K562 (cell line): ENCODE measurements around the gene ACAP2. TPM values are rescaled to one million over a fixed set of nuclear protein-coding genes. Genes with fewer than 3 reads are reported as not detected.

ENCODE experiments used
- GABPA ChIP-seq: fragments of 200-800 bp; sonication (Bioruptor generic); conservative IDR thresholded peaks from 2 replicates; pipeline ENCODE4 v1.6.1; 2016; ENCODE audit warnings: low read depth, missing genetic modification characterization, missing compliant biosample characterization
- HDAC3 ChIP-seq: fragments of 450-650 bp; IDR thresholded peaks from 2 replicates; pipeline ENCODE4 v1.6.1; 2018; ENCODE audit warnings: borderline replicate concordance, mild to moderate bottlenecking, moderate library complexity; ENCODE audit not compliant: partially characterized antibody
- MTA1 ChIP-seq: fragments of 450-650 bp; IDR thresholded peaks from 2 replicates; pipeline ENCODE4 v1.6.1; 2017; ENCODE audit warnings: borderline replicate concordance
- PHB ChIP-seq: fragments of 250-450 bp; sonication (Bioruptor Pico); IDR thresholded peaks from 2 replicates; pipeline ENCODE4 v1.5.0; 2021
- RCOR1 ChIP-seq, 2 experiments: IDR thresholded peaks; 2 replicates each; pipeline ENCODE4 v1.6.1; 2012; ENCODE audit warnings: low read depth in 2 of 2, low read length in 2 of 2, borderline replicate concordance in 1 of 2, improper control_type of control experiment in 1 of 2
- SMAD1 ChIP-seq: fragments of 150-350 bp; IDR thresholded peaks from 2 replicates; pipeline ENCODE4 v1.6.1; 2014; ENCODE audit warnings: low read length, low read depth; ENCODE audit not compliant: partially characterized antibody
- STAT5A ChIP-seq: IDR thresholded peaks from 2 replicates; pipeline ENCODE4 v1.6.1; 2012; ENCODE audit warnings: low read length, inconsistent platforms, borderline replicate concordance
- ZNF184 ChIP-seq: sonication (generic); formaldehyde crosslinking; IDR thresholded peaks from 2 replicates; pipeline ENCODE4 v1.5.0; 2020; ENCODE audit warnings: missing genetic modification reagents
- polyA plus RNA-seq, 8 experiments: library from polyadenylated mRNA; depleted of rRNA in 4 of 8; stranded (reverse) in 5 of 8; unstranded in 3 of 8; fragments of >200 nt; fragmentation: Nextera tagmentation in 2 of 8; fragmentation: Illumina TruSeq in 1 of 8; extraction: Ambion mirVana in 2 of 8; extraction: Trizol in 1 of 8; gene quantifications; 2 replicates each; pipeline versions ENCODE4 v1.2.1 to v1.2.3, GENCODE V29; 2011 to 2014; ENCODE audit warnings: inconsistent platforms in 1 of 8, missing spikeins in 1 of 8
- total RNA-seq, 7 experiments: library from RNA; depleted of rRNA in 6 of 7; stranded (reverse); fragments of >200 nt in 6 of 7; fragmentation: Illumina TruSeq in 2 of 7; extraction: Trizol in 2 of 7; gene quantifications; 2 replicates each; pipeline versions ENCODE4 v1.2.1 to v1.2.3, GENCODE V29; 2011 to 2021; ENCODE audit warnings: low replicate concordance in 1 of 7
- TF ChIP-seq, protein P1 (sequence below): fragments of 200-800 bp; sonication (Bioruptor generic); IDR thresholded peaks from 2 replicates; pipeline ENCODE4 v1.6.1; 2016; ENCODE audit warnings: missing genetic modification characterization, missing compliant biosample characterization
- TF ChIP-seq, protein P2 (sequence below): fragments of 450-650 bp; IDR thresholded peaks from one replicate; pipeline ENCODE4 v1.6.1; 2018; ENCODE audit warnings: mild to moderate bottlenecking, moderate library complexity; ENCODE audit not compliant: partially characterized antibody
- TF ChIP-seq, protein P3 (sequence below), 2 experiments: IDR thresholded peaks in 1 of 2; conservative IDR thresholded peaks in 1 of 2; 2 replicates each; pipeline ENCODE4 v1.6.1; 2016; ENCODE audit warnings: low read depth in 2 of 2, mild to moderate bottlenecking in 1 of 2, missing compliant biosample characterization in 1 of 2, missing genetic modification characterization in 1 of 2, moderate library complexity in 1 of 2
- TF ChIP-seq, protein P4 (sequence below): fragments of 450-650 bp; formaldehyde crosslinking; IDR thresholded peaks from 2 replicates; pipeline ENCODE4 v1.4.0; 2022; ENCODE audit warnings: missing genetic modification characterization
- TF ChIP-seq, protein P5 (sequence below): fragments of 250-450 bp; sonication (Bioruptor Pico); IDR thresholded peaks from 2 replicates; pipeline ENCODE4 v1.4.0; 2020; ENCODE audit warnings: mild to moderate bottlenecking

Gene ACAP2
- total and polyA plus RNA-seq, 9 of the 15 experiments (the other 6 are each of a cell fraction or from before 2014, with no cell fraction given): 10.6 to 52.7 (median 34.4) TPM

DNA sequence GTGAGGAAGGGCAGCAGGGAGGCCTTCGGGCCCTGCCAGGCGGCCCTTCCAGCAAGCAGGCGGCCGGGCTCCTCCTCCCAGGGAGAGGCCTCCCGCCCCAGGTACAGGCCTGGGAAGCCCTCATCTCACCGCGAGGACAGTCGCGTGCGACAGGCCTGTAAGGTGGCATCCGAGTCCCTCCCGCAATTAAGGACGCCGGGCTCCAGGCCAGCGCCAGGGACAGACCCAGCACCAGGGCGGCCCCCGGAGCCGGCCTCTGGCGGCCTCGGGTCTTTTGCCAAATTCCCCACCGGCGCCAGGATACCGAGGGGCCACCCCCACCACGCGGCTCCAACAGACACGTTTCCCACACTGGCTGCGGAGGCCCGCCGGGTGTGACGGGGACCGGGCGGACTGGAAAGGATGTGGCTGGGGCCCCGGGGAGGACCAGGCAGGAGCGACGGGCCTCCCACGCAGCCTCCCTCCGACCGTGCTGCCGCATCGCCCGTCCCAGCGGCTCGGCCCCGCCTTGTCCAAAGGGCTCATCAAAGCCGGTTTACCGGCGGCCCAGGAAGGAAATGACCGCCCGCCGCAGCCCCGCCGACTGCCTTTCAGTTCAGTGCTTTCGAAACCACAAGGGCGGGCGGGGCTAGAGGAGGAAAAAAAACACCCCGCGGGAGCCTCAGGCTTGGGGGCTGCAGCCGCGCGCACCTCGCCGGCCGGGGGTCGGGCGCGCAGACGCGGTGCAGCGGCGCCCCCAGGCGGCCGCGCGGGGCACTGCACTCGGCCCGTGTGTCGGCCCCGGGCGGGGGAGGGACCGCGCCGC lies 183.1 kb downstream of the ACAP2 start (continued):
- TF ChIP-seq, protein P1, sequence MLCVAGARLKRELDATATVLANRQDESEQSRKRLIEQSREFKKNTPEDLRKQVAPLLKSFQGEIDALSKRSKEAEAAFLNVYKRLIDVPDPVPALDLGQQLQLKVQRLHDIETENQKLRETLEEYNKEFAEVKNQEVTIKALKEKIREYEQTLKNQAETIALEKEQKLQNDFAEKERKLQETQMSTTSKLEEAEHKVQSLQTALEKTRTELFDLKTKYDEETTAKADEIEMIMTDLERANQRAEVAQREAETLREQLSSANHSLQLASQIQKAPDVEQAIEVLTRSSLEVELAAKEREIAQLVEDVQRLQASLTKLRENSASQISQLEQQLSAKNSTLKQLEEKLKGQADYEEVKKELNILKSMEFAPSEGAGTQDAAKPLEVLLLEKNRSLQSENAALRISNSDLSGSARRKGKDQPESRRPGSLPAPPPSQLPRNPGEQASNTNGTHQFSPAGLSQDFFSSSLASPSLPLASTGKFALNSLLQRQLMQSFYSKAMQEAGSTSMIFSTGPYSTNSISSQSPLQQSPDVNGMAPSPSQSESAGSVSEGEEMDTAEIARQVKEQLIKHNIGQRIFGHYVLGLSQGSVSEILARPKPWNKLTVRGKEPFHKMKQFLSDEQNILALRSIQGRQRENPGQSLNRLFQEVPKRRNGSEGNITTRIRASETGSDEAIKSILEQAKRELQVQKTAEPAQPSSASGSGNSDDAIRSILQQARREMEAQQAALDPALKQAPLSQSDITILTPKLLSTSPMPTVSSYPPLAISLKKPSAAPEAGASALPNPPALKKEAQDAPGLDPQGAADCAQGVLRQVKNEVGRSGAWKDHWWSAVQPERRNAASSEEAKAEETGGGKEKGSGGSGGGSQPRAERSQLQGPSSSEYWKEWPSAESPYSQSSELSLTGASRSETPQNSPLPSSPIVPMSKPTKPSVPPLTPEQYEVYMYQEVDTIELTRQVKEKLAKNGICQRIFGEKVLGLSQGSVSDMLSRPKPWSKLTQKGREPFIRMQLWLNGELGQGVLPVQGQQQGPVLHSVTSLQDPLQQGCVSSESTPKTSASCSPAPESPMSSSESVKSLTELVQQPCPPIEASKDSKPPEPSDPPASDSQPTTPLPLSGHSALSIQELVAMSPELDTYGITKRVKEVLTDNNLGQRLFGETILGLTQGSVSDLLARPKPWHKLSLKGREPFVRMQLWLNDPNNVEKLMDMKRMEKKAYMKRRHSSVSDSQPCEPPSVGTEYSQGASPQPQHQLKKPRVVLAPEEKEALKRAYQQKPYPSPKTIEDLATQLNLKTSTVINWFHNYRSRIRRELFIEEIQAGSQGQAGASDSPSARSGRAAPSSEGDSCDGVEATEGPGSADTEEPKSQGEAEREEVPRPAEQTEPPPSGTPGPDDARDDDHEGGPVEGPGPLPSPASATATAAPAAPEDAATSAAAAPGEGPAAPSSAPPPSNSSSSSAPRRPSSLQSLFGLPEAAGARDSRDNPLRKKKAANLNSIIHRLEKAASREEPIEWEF (CRISPR knock-in tag): peak; percentile 53; the same call in 1 of the 2 replicates
- TF ChIP-seq, protein P2, sequence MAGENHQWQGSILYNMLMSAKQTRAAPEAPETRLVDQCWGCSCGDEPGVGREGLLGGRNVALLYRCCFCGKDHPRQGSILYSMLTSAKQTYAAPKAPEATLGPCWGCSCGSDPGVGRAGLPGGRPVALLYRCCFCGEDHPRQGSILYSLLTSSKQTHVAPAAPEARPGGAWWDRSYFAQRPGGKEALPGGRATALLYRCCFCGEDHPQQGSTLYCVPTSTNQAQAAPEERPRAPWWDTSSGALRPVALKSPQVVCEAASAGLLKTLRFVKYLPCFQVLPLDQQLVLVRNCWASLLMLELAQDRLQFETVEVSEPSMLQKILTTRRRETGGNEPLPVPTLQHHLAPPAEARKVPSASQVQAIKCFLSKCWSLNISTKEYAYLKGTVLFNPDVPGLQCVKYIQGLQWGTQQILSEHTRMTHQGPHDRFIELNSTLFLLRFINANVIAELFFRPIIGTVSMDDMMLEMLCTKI: no peak
- TF ChIP-seq ZNF184 (CRISPR knock-in tag) (no peak), STAT5A (no peak), GABPA (tag) (peak; percentile 69), MTA1 (no peak), SMAD1 (peak; percentile 27), HDAC3 (no peak), PHB (CRISPR knock-in tag) (no peak), RCOR1 (IDR thresholded peaks at IDR 0.05; ENCODE audit: borderline replicate concordance in 1 of 2, low read depth in 2 of 2, low read length in 2 of 2) (peak in 1 of 2 experiments; percentile 60; a peak in 2 of 4 replicates)
- TF ChIP-seq, protein P3, sequence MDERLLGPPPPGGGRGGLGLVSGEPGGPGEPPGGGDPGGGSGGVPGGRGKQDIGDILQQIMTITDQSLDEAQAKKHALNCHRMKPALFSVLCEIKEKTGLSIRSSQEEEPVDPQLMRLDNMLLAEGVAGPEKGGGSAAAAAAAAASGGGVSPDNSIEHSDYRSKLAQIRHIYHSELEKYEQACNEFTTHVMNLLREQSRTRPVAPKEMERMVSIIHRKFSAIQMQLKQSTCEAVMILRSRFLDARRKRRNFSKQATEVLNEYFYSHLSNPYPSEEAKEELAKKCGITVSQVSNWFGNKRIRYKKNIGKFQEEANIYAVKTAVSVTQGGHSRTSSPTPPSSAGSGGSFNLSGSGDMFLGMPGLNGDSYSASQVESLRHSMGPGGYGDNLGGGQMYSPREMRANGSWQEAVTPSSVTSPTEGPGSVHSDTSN (CRISPR knock-in tag; IDR thresholded peaks at IDR 0.05; ENCODE audit: low read depth): no peak
- TF ChIP-seq, protein P3 (tag; conservative IDR thresholded peaks at IDR 0.05; ENCODE audit: low read depth): no peak
- TF ChIP-seq, protein P4, sequence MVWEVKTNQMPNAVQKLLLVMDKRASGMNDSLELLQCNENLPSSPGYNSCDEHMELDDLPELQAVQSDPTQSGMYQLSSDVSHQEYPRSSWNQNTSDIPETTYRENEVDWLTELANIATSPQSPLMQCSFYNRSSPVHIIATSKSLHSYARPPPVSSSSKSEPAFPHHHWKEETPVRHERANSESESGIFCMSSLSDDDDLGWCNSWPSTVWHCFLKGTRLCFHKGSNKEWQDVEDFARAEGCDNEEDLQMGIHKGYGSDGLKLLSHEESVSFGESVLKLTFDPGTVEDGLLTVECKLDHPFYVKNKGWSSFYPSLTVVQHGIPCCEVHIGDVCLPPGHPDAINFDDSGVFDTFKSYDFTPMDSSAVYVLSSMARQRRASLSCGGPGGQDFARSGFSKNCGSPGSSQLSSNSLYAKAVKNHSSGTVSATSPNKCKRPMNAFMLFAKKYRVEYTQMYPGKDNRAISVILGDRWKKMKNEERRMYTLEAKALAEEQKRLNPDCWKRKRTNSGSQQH (CRISPR knock-in tag): no peak
- TF ChIP-seq, protein P5, sequence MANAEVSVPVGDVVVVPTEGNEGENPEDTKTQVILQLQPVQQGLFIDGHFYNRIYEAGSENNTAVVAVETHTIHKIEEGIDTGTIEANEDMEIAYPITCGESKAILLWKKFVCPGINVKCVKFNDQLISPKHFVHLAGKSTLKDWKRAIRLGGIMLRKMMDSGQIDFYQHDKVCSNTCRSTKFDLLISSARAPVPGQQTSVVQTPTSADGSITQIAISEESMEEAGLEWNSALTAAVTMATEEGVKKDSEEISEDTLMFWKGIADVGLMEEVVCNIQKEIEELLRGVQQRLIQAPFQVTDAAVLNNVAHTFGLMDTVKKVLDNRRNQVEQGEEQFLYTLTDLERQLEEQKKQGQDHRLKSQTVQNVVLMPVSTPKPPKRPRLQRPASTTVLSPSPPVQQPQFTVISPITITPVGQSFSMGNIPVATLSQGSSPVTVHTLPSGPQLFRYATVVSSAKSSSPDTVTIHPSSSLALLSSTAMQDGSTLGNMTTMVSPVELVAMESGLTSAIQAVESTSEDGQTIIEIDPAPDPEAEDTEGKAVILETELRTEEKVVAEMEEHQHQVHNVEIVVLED: no peak
